Fibroblast of villous mesenchyme (primary cell): Measurements from ENCODE around the gene PDIA5. TPM values are rescaled to one million over a fixed set of nuclear protein-coding genes. Genes with fewer than 3 reads are reported as not detected.

Experiments
- DNase-seq: peaks from one replicate; pipeline ENCODE4 v3.0.0-alpha.2; 2010; ENCODE audit warnings: low read depth
- H3K4me3 ChIP-seq: 2 replicates; pipeline ENCODE4 v1.5.1; 2011; ENCODE audit warnings: low read depth, mild to moderate bottlenecking, low read length
- total RNA-seq: library from RNA; depleted of rRNA; stranded (reverse); fragments of >200 nt; gene quantifications from 2 replicates; pipeline ENCODE4 v1.2.3, GENCODE V29; 2012
- TF ChIP-seq, protein P1 (sequence below): IDR thresholded peaks from 2 replicates; pipeline ENCODE4 v1.5.1; 2012; ENCODE audit warnings: low read depth, mild to moderate bottlenecking, low read length; ENCODE audit not compliant: insufficient read depth

PDIA5 gene
- total RNA-seq, 1 donor: 43.6 TPM

DNA sequence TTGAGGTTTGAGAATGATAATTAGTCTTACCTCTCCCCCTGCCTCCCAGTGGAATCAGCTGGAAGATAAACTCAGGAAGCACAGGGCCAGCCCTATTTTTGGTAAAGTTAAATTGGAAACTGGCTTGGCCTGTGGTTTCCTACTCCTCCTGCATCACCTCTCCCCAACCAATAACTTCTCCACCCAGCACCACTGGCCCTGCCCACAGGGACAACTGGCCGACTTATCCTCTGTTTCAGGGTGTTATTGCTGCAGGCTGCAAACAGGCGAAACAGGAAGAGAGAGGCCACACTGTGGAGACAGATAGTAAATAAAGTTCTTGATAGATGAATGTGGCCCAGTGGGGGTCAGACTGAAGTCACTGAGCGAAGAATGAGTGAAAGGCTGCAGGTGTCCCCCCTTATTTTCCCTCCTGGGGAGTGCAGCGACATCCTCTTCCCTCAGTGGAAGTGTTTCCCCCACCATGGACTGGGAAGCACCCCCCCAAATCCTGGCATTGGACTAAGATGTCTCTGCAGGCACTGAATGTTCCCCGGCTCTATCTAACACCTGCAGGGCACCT, 47.1 kb downstream of the PDIA5 start:
- no peak for DNase-seq
- TF ChIP-seq, protein P1, sequence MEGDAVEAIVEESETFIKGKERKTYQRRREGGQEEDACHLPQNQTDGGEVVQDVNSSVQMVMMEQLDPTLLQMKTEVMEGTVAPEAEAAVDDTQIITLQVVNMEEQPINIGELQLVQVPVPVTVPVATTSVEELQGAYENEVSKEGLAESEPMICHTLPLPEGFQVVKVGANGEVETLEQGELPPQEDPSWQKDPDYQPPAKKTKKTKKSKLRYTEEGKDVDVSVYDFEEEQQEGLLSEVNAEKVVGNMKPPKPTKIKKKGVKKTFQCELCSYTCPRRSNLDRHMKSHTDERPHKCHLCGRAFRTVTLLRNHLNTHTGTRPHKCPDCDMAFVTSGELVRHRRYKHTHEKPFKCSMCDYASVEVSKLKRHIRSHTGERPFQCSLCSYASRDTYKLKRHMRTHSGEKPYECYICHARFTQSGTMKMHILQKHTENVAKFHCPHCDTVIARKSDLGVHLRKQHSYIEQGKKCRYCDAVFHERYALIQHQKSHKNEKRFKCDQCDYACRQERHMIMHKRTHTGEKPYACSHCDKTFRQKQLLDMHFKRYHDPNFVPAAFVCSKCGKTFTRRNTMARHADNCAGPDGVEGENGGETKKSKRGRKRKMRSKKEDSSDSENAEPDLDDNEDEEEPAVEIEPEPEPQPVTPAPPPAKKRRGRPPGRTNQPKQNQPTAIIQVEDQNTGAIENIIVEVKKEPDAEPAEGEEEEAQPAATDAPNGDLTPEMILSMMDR: no peak
- no peak overlapping the region for H3K4me3 ChIP-seq

GRCh38 chr3:123116116-123116515, 49.3 kb downstream of the PDIA5 start:
- DNase-seq: no peak
- H3K4me3 ChIP-seq: no peak overlapping the region
- TF ChIP-seq, protein P1: no peak

- no peak overlapping the region for H3K4me3 ChIP-seq
- TF ChIP-seq, protein P1: no peak
These were observed 52.6 kb downstream of the PDIA5 start for GRCh38 chr3:123119388-123119787.

DNA sequence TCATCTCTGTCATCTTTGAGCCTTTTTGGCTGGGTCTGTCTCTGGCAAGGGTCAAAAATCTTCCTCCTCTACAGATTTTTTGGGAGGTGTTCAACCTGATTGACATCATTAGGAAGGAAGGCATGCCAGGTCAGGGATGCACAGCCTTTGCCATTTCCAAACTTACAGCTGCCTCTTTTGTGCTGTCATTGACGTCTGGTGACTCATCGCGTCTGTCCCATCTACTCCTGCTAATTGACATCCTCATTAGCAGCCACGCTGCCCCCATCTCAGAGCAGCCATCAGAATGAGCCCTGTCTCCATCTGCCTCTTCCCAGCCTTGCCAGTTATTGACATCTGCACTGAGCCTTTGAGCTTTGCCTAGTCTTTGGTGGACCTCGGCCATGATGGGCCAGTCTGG, 53.0 kb downstream of the PDIA5 start:
- no peak overlapping the region for H3K4me3 ChIP-seq
- DNase-seq: no peak
- TF ChIP-seq, protein P1: no peak

More at GRCh38 chr3:123119388-123119787, 52.6 kb downstream of the PDIA5 start:
- DNase-seq: no peak

GRCh38 chr3:123120573-123120972, 53.7 kb downstream of the PDIA5 start:
- TF ChIP-seq, protein P1: no peak
- DNase-seq: no peak
- H3K4me3 ChIP-seq: no peak overlapping the region

GRCh38 chr3:123122057-123122456, 55.2 kb downstream of the PDIA5 start:
- H3K4me3 ChIP-seq: no peak overlapping the region
- DNase-seq: no peak
- TF ChIP-seq, protein P1: no peak
